Endothelial cell of umbilical vein (primary cell): ENCODE results near the gene ABAT. TPM values are rescaled to one million over a fixed set of nuclear protein-coding genes. Genes with fewer than 3 reads are reported as not detected.

Experiments
- BruUV-seq: library from RNA; stranded (reverse); fragments of 400-500 nt; replicated peaks from 2 replicates; lab custom pipeline; 2021; lab: Mats Ljungman, UMichigan
- CTCF ChIA-PET: fragments of 300-600, 350-600 bp; sonication (Branson Sonifier 250); formaldehyde crosslinking; loops from one replicate; lab custom pipeline; 2021; ENCODE audit warnings: antibody characterized with exemption, inconsistent platforms; lab: Charles Lee
- POLR2A ChIA-PET: fragments of 300-600, 350-600 bp; sonication (Branson Sonifier 250); formaldehyde crosslinking; loops from one replicate; lab custom pipeline; 2021; ENCODE audit warnings: antibody characterized with exemption, inconsistent platforms; lab: Charles Lee
- DNase-seq: peaks from one replicate; pipeline ENCODE4 v3.0.0-alpha.2; 2011; ENCODE audit warnings: low read depth, low spot score
- FAIRE-seq: peaks from 2 replicates; lab custom pipeline; 2011; peaks lifted over from hg19 to GRCh38; lab: Jason Lieb, UNC
- H2AFZ ChIP-seq: 2 replicates; pipeline ENCODE4 v1.6.0; 2012; ENCODE audit warnings: low read depth, low read length, control low read depth, inconsistent platforms
- H3K27ac ChIP-seq: 2 replicates; pipeline ENCODE4 v1.5.1; 2011; ENCODE audit warnings: low read depth, mild to moderate bottlenecking, control low read depth, low read length, moderate library complexity; ENCODE audit not compliant: insufficient read depth
- H3K27me3 ChIP-seq, 2 experiments: 2 replicates each; pipeline versions ENCODE4 v1.6.0 to v1.6.1; 2011; ENCODE audit warnings: low read length in 2 of 2, mixed read lengths in 1 of 2; ENCODE audit not compliant: control insufficient read depth in 2 of 2, insufficient read depth in 2 of 2
- H3K36me3 ChIP-seq, 2 experiments: 2 replicates in 1 of 2; 3 replicates in 1 of 2; pipeline ENCODE4 v1.5.1; 2011; ENCODE audit warnings: low read length in 2 of 2, mild to moderate bottlenecking in 1 of 2, moderate library complexity in 1 of 2; ENCODE audit not compliant: control insufficient read depth in 2 of 2, insufficient read depth in 2 of 2; ENCODE audit errors: extremely low read depth in 1 of 2
- H3K4me1 ChIP-seq: 3 replicates; pipeline ENCODE4 v1.5.1; 2011; ENCODE audit warnings: mild to moderate bottlenecking, low read length; ENCODE audit not compliant: control insufficient read depth, insufficient read depth; ENCODE audit errors: extremely low read depth
- H3K4me2 ChIP-seq: 2 replicates; pipeline ENCODE4 v1.6.1; 2011; ENCODE audit warnings: low read length, control low read depth, mixed read lengths; ENCODE audit not compliant: insufficient read depth
- H3K4me3 ChIP-seq, 3 experiments: fragments of 200-600 bp in 1 of 3; sonication (generic), shearing (Covaris generic) in 1 of 3; replicated peaks in 1 of 3; 2 replicates each; pipeline ENCODE4 v1.5.1; 2011 to 2016; ENCODE audit warnings: control low read depth in 3 of 3, low read length in 3 of 3, mild to moderate bottlenecking in 2 of 3, inconsistent platforms in 1 of 3, low read depth in 1 of 3, moderate library complexity in 1 of 3; ENCODE audit not compliant: insufficient read depth in 1 of 3
- H3K79me2 ChIP-seq: 2 replicates; pipeline ENCODE4 v1.6.0; 2012; ENCODE audit warnings: low read length, inconsistent platforms; ENCODE audit not compliant: control insufficient read depth, insufficient read depth
- H3K9ac ChIP-seq: replicated peaks from 2 replicates; pipeline ENCODE3; 2011; ENCODE audit warnings: low read length, control low read depth; ENCODE audit not compliant: insufficient read depth; ENCODE audit errors: extremely low read depth
- H3K9me1 ChIP-seq: replicated peaks from 3 replicates; pipeline ENCODE4 v1.6.0; 2011; ENCODE audit warnings: mild to moderate bottlenecking, low read length; ENCODE audit not compliant: control insufficient read depth, insufficient read depth; ENCODE audit errors: extremely low read depth
- H3K9me3 ChIP-seq: replicated peaks from 2 replicates; pipeline ENCODE4 v1.5.1; 2012; ENCODE audit warnings: low read length, inconsistent platforms; ENCODE audit not compliant: control insufficient read depth, insufficient read depth
- H4K20me1 ChIP-seq: replicated peaks from 2 replicates; pipeline ENCODE3; 2011; ENCODE audit warnings: mild to moderate bottlenecking, low read length; ENCODE audit not compliant: control insufficient read depth, insufficient read depth; ENCODE audit errors: extremely low read depth
- CTCF ChIP-seq, 2 donors: IDR thresholded peaks; 1 replicate in 1 of 2; 2 replicates in 1 of 2; pipeline ENCODE4 v1.5.1; 2011; ENCODE audit warnings: low read length in 2 of 2, mild to moderate bottlenecking in 2 of 2, moderate library complexity in 2 of 2, control low read depth in 1 of 2, inconsistent platforms in 1 of 2, low read depth in 1 of 2; ENCODE audit not compliant: insufficient read depth in 1 of 2; ENCODE audit errors: extremely low read depth in 1 of 2
- EZH2 ChIP-seq: IDR thresholded peaks from 2 replicates; pipeline ENCODE4 v1.6.1; 2012; ENCODE audit warnings: borderline replicate concordance, low read depth, mild to moderate bottlenecking, moderate library complexity, low read length, inconsistent platforms; ENCODE audit not compliant: severe bottlenecking
- FOS ChIP-seq: IDR thresholded peaks from 2 replicates; pipeline ENCODE4 v1.6.1; 2011; ENCODE audit warnings: mild to moderate bottlenecking, low read length, moderate library complexity, borderline replicate concordance; ENCODE audit not compliant: insufficient read depth
- GATA2 ChIP-seq: IDR thresholded peaks from 2 replicates; pipeline ENCODE4 v1.7.0; 2011; ENCODE audit warnings: low read depth, mild to moderate bottlenecking, moderate library complexity, mixed read lengths, low read length; ENCODE audit not compliant: insufficient read length, insufficient read depth
- JUN ChIP-seq: IDR thresholded peaks from 2 replicates; pipeline ENCODE4 v1.6.1; 2011; ENCODE audit warnings: borderline replicate concordance, low read depth; ENCODE audit not compliant: insufficient read length, insufficient read depth
- MAX ChIP-seq: IDR thresholded peaks from 2 replicates; pipeline ENCODE4 v1.6.1; 2011; ENCODE audit not compliant: insufficient read depth, insufficient read length
- MYC ChIP-seq: IDR thresholded peaks from one replicate; pipeline ENCODE4 v1.6.1; 2011; ENCODE audit warnings: mild to moderate bottlenecking, low read depth, low read length
- POLR2A ChIP-seq: IDR thresholded peaks from 2 replicates; pipeline ENCODE4 v1.6.1; 2012; ENCODE audit warnings: low read depth, mild to moderate bottlenecking, control low read depth, low read length
- POLR2AphosphoS5 ChIP-seq: IDR thresholded peaks from 2 replicates; pipeline ENCODE4 v1.6.1; 2012; ENCODE audit warnings: low read depth, mild to moderate bottlenecking, control low read depth, low read length, moderate library complexity; ENCODE audit not compliant: insufficient read depth
- dilution Hi-C: fragments of 300-500 bp; cut with MboI; formaldehyde crosslinking; loops from one replicate; pipeline ENCODE4 v1.15.0; 2019; ENCODE audit warnings: low sequenced_read_pairs; ENCODE audit not compliant: extremely low pct_ligation_motif_present
- intact Hi-C: fragments of 100-400 bp; cut with micrococcal nuclease; formaldehyde crosslinking; loops from one replicate; pipeline ENCODE4 v1.10.0; 2022
- polyA plus RNA-seq, 4 experiments: library from polyadenylated mRNA; depleted of rRNA in 3 of 4; stranded (reverse) in 3 of 4; unstranded in 1 of 4; fragments of >200 nt; gene quantifications; 2 replicates each; pipeline versions ENCODE4 v1.2.1 to v1.2.3, GENCODE V29; 2011 to 2012; ENCODE audit warnings: missing spikeins in 1 of 4
- total RNA-seq: library from RNA; stranded (reverse); gene quantifications from 2 replicates; pipeline ENCODE4 v1.2.3, GENCODE V29; 2021

ABAT gene
- total and polyA plus RNA-seq, 2 donors (not counting 3 experiments of a cell fraction or from before 2014, with no cell fraction given): 1.3 to 1.4 TPM

GRCh38 chr16:8667492-8667891, 6.9 kb upstream of the ABAT start:
- Histone ChIP-seq H3K9ac (no peak overlapping the region), H3K36me3 (no peaks in the 10 kb centered on the region), H2AFZ (no peak overlapping the region), H3K4me2 (no peak overlapping the region), H4K20me1 (no peaks in the 10 kb centered on the region), H3K4me1 (no peaks in the 10 kb centered on the region), H3K79me2 (no peaks in the 10 kb centered on the region), H3K27ac (no peak overlapping the region), H3K4me3 (no peak overlapping the region), H3K27me3 (no peaks in the 10 kb centered on the region), H3K9me1 (no peaks in the 10 kb centered on the region), H3K9me3 (no peaks in the 10 kb centered on the region)
- dilution Hi-C loops (no loop called here), intact Hi-C loops (no loop called here)
- no TSS peak for BruUV-seq
- CTCF ChIA-PET: interaction anchor here (0.8 to 3.6 kb wide), 5 partner anchors 11 to 341 kb away, joined by 3 to 22 read pairs (median 4); no protein-coding TSS in a partner anchor
- no peak for TF ChIP-seq JUN
- no peak for TF ChIP-seq EZH2
- TF ChIP-seq FOS: no peak
- TF ChIP-seq GATA2: no peak
- no peak for TF ChIP-seq MYC
- no peak for TF ChIP-seq POLR2A
- no peak for TF ChIP-seq MAX
- no peak for TF ChIP-seq CTCF (IDR thresholded peaks at IDR 0.05; ENCODE audit: extremely low read depth in 1 of 2, insufficient read depth in 1 of 2, low read depth in 1 of 2, low read length in 2 of 2)
- TF ChIP-seq POLR2AphosphoS5: no peak
- DNase-seq (no peak), FAIRE-seq (no peak)
- POLR2A ChIA-PET: no interaction called here
